NB4 (cell line): ENCODE results near the gene SPATA46.

Source experiments
- DNase-seq: peaks from one replicate; pipeline ENCODE4 v3.0.0; 2010; ENCODE audit warnings: low read depth
- H3K4me3 ChIP-seq: one replicate; pipeline ENCODE4 v1.5.1; 2011; ENCODE audit warnings: mild to moderate bottlenecking, low read depth, low read length, moderate library complexity
- MYC ChIP-seq: IDR thresholded peaks from 2 replicates; pipeline ENCODE4 v1.6.1; 2011; ENCODE audit warnings: low read depth, low read length
- POLR2A ChIP-seq: IDR thresholded peaks from 2 replicates; pipeline ENCODE4 v1.6.1; 2011; ENCODE audit warnings: mild to moderate bottlenecking; ENCODE audit not compliant: insufficient read length; ENCODE audit errors: extremely low read depth
- TF ChIP-seq, protein P1 (sequence below): IDR thresholded peaks from one replicate; pipeline ENCODE4 v1.5.1; 2012; ENCODE audit warnings: low read depth, low read length
- TF ChIP-seq, protein P2 (sequence below): IDR thresholded peaks from 2 replicates; pipeline ENCODE4 v1.6.1; 2011; ENCODE audit warnings: low read depth, low read length

SPATA46 gene

DNA sequence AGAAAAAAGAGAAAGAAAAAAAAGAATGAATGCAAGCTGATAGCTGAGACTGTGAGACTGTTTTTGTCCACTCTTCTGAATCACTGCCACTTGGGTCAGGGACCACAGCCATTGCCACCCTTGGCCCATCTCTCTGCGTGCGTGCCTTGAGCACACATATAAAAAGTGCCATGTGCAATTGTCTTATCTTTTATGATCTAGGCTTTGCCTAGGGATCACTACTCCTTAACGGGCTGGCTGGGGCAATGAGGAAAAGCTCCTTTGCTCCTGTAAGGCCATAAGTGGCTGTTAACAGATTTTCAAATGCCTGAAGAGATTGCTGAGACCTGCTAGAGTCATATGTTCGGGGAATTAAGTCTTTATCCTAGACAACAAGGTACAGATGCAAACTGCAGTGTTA is 8.2 kb downstream of the SPATA46 start:
- H3K4me3 ChIP-seq, result no peak overlapping the region
- DNase-seq, result no peak
- TF ChIP-seq, protein P1, sequence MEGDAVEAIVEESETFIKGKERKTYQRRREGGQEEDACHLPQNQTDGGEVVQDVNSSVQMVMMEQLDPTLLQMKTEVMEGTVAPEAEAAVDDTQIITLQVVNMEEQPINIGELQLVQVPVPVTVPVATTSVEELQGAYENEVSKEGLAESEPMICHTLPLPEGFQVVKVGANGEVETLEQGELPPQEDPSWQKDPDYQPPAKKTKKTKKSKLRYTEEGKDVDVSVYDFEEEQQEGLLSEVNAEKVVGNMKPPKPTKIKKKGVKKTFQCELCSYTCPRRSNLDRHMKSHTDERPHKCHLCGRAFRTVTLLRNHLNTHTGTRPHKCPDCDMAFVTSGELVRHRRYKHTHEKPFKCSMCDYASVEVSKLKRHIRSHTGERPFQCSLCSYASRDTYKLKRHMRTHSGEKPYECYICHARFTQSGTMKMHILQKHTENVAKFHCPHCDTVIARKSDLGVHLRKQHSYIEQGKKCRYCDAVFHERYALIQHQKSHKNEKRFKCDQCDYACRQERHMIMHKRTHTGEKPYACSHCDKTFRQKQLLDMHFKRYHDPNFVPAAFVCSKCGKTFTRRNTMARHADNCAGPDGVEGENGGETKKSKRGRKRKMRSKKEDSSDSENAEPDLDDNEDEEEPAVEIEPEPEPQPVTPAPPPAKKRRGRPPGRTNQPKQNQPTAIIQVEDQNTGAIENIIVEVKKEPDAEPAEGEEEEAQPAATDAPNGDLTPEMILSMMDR, result no peak
- TF ChIP-seq POLR2A, result no peak
- TF ChIP-seq MYC, result no peak
- TF ChIP-seq, protein P2, sequence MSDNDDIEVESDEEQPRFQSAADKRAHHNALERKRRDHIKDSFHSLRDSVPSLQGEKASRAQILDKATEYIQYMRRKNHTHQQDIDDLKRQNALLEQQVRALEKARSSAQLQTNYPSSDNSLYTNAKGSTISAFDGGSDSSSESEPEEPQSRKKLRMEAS, result no peak

DNA sequence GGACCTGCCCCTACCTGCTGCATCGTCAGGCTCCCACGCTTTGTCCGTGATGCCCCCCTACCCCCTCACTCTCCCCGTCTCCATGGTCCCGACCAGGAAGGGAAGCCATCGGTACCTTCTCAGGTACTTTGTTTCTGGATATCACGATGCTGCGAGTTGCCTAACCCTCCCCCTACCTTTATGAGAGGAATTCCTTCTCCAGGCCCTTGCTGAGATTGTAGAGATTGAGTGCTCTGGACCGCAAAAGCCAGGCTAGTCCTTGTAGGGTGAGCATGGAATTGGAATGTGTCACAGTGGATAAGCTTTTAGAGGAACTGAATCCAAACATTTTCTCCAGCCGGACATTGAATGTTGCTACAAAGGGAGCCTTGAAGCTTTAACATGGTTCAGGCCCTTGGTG is 8.9 kb downstream of the SPATA46 start:
- TF ChIP-seq, protein P2, result no peak
- TF ChIP-seq POLR2A (no peak), MYC (no peak)
- TF ChIP-seq, protein P1, result no peak
- DNase-seq, result no peak

DNA sequence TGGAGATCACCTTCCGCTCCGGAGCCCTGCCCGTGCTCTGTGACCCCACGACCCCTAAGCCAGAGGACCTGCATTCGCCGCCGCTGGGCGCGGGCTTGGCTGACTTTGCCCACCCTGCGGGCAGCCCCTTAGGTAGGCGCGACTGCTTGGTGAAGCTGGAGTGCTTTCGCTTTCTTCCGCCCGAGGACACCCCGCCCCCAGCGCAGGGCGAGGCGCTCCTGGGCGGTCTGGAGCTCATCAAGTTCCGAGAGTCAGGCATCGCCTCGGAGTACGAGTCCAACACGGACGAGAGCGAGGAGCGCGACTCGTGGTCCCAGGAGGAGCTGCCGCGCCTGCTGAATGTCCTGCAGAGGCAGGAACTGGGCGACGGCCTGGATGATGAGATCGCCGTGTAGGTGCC is 9.6 kb downstream of the SPATA46 start:
- DNase-seq, result no peak
- H3K4me3 ChIP-seq, result no peak overlapping the region
- no peak for TF ChIP-seq POLR2A
- TF ChIP-seq MYC, result no peak
- TF ChIP-seq, protein P2, result no peak
- TF ChIP-seq, protein P1, result no peak

More for the DNA sequence above, 8.9 kb downstream of the SPATA46 start:
- no peak overlapping the region for H3K4me3 ChIP-seq

DNA sequence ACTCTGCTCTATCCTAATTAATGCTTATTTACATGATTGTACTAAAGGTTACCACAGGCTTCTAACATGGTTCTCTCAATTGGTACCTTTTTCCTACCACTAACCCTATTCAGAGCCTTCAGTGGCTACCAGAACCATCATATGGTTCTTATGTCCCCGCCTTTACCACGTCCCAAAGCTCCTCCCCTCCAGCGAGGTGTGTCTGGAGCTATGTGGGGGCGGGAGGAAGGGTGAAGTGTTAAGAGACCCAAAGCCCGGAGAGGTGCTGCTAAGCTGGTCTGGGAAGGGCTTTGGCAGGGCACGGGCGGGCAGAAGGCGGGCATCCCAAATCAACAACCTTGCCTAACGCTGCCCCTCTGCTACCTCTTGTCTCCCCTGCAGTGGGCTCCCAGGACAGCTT is 10.0 kb downstream of the SPATA46 start:
- H3K4me3 ChIP-seq, result no peak overlapping the region
- DNase-seq, result no peak
- TF ChIP-seq POLR2A, result no peak
- no peak for TF ChIP-seq MYC
- TF ChIP-seq, protein P2, result no peak
- TF ChIP-seq, protein P1, result no peak

DNA sequence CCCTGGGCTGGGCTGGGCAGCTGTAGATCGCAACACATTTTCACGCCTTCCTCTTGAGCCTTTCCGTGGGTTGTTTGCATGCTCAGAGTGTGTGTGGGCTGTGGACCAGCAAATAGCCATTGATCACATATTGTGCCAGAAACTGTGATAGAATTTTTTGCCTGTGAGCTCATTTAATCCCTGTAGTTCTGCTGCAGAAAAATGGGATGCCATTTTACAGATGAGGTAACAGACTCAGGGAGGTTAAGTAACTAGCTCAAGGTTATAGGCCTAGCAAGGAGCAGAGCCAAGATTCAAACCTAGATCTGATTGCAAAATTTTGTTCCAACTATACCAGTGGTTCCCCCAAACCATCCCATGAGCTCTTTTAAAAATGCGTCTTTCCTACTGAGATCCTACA is 10.5 kb downstream of the SPATA46 start:
- H3K4me3 ChIP-seq, result no peak overlapping the region
- DNase-seq, result no peak
- TF ChIP-seq, protein P1, result no peak
- TF ChIP-seq, protein P2, result no peak
- TF ChIP-seq POLR2A (no peak), MYC (no peak)
